CD4-positive, alpha-beta T cell treated with Interleukin-12 subunit alpha and Interleukin-12 subunit beta, for 1 hour (primary cell): ENCODE results near the gene B3GLCT.

Source experiments
- DNase-seq: peaks from one replicate; pipeline ENCODE4 v3.0.0-alpha.2; 2020

The B3GLCT gene

GRCh38 chr13:31357581-31357980 is 157.8 kb downstream of the B3GLCT start:
- no peak for DNase-seq

DNA sequence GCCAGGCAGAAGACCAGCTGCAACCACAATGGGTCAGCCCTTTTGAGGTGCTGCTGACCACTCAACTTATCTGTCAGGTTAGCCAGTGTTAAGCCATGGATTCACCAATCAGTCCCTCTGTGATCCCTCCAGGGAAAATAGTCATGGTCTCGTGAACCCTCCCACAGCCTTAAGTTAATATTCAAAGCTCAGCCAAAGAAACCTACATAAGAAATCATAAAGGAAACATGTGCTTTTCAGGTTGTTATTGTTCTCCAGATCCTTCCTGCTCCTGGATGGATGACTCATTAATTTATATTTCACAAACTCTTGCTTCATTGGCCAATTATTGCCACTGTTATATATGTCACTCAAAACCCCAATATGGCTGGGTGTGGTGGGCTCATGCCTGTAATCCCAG is 161.9 kb downstream of the B3GLCT start:
- DNase-seq = no peak

DNA sequence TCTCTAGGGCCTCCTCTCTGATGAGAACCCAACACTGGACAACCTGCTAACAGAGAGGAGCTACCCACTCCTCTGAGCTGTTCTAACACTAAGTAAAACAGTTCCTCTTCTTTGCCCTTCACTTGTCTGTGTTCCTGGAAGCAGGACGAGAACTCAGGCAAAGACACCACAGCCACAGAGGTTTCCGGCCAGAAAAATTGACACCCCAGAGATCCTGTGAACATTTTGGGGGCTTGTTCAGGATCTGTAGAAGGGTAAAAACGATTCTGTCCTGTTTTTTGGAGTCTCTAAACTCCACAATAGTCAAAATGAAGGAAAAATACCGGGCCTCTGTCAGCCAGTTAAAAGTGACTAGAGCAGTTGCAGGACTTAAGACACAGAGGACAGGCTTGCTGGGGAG is 165.9 kb downstream of the B3GLCT start:
- no peak for DNase-seq

DNA sequence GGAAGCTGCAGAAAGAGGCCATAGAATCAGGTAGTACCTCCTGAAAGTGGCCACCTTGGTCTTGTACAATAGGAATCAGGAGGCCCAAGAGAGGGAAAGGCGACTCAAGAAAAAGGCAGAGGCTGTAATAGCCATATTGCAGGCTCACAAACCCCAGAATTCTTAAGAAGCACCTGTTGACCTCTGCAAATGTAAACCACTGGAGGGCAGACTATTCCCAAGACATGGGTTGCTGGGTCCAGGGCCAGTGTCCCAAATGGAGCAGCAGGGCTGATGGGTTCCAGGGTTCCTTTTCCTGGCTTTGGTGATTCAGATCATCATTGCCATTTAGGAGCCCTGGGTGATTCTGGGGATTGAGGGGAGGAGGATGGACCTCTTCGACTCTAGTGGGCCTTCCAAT is 167.6 kb downstream of the B3GLCT start:
- no peak for DNase-seq

- DNase-seq = no peak
These were observed 169.4 kb downstream of the B3GLCT start for GRCh38 chr13:31369213-31369612.

DNA sequence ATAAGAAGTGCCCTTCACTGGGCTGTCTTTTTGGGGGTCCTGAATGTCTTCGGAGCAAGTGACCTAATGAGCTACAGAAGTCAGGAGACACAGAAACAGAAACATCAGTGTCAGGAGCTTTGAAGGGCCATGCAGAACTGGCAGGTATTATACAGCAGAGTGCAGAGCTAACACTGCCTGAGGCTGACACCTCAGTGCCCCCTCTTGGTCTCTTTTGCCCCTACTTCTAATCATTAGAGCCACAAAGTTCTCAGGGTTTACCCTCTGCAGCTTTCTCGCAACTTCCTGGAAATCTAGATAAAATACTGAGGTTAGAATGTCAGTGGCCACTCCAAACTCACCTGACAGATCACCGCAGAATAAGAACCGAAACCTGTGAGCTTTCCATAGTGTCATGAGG is 172.7 kb downstream of the B3GLCT start:
- DNase-seq = no peak

GRCh38 chr13:31374682-31375081 is 174.9 kb downstream of the B3GLCT start:
- DNase-seq = no peak

GRCh38 chr13:31377946-31378345 is 178.2 kb downstream of the B3GLCT start:
- no peak for DNase-seq

DNA sequence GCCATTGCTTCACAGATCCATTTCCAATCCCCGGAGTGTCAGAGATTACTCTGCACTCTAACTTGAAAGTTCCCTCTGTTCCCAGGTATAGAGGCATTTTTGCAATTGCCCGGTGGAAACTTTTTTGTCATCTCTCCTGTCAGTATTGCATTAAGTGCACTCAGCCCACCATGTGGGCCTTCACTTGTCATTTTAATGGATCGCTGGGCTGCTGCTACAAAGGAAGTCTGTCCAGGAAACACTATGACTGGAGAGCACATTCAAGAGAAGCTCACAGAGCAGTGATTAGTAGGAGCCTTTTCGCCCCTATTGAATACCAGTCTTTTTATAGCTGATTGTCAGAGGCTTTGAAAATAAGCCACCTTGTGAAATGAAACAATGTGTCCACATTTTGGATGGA is 180.9 kb downstream of the B3GLCT start:
- no peak for DNase-seq
